Measurements from ENCODE around the gene MRPL44. TPM values are rescaled to one million over a fixed set of nuclear protein-coding genes. Genes with fewer than 3 reads are reported as not detected.

Gene MRPL44
- total and polyA plus RNA-seq, 2 of the 8 experiments (the other 6 are each of a cell fraction or from before 2014, with no cell fraction given) = 32.0 to 53.2 TPM

- no peak overlapping the region for H2BK15ac ChIP-seq (ENCODE audit: low read length)
- no peak overlapping the region for H2BK120ac ChIP-seq (replicated peaks; ENCODE audit: low read depth, low read length)
- WGBS, 2 experiments (ENCODE audit: extremely low coverage in 1 of 2, insufficient coverage in 1 of 2, insufficient read length in 1 of 2, insufficient replicate concordance in 2 of 2, low coverage in 1 of 2, low lambda C conversion rate in 2 of 2, missing lambda C conversion rate in 1 of 2) = 0% methylated on average over 1 of the region's 1 CpG; no CpG with 5 or more reads in 1 of the 2 experiments
- H2AK5ac ChIP-seq (ENCODE audit: low read depth, low read length) = no peak overlapping the region
- H3K23me2 ChIP-seq (ENCODE audit: low read depth, low read length) = no peaks in the 10 kb centered on the region
- H3K4me2 ChIP-seq (ENCODE audit: insufficient read depth in 1 of 2, low read depth in 2 of 2, low read length in 2 of 2) = peak overlapping the region; percentile 48 to 58
- peaks cover 8 to 34% (median 30%) of the 10 kb centered on the region in 4 experiments for H3K4me1 ChIP-seq (replicated peaks in 1 of 4; ENCODE audit: control insufficient read depth in 3 of 4, insufficient read depth in 4 of 4, low read length in 3 of 4)
- peak in 1 of 2 experiments; percentile 57 for DNase-seq (ENCODE audit: low read depth in 1 of 2, low spot score in 2 of 2)
- H3K79me2 ChIP-seq (ENCODE audit: control insufficient read depth in 1 of 2, insufficient read depth in 2 of 2, low read length in 2 of 2) = peaks cover 12 to 94% of the 10 kb centered on the region in 2 experiments
- H3K79me1 ChIP-seq (ENCODE audit: low read depth, low read length) = no peaks in the 10 kb centered on the region; the same call in 1 of the 2 replicates
- POLR2A ChIA-PET (ENCODE audit: partially characterized antibody) = interaction anchor here (0.9 to 2.6 kb wide), 4 partner anchors 8 to 22 kb away, joined by 3 to 11 read pairs (median 3); partner anchors contain the start of genes MRPL44 and WDFY1
- H3K9me3 ChIP-seq (ENCODE audit: insufficient read depth in 2 of 2, low read depth in 1 of 2, low read length in 1 of 2) = no peaks in the 10 kb centered on the region
- H3K23ac ChIP-seq (ENCODE audit: insufficient read length) = no peak overlapping the region
- H3K4me3 ChIP-seq (ENCODE audit: extremely low read depth in 1 of 4, insufficient read depth in 2 of 4, low read depth in 3 of 4, low read length in 4 of 4) = peak overlapping the region in 1 of 4 experiments; percentile 38; a peak in 2 of 8 replicates
- H3K18ac ChIP-seq (ENCODE audit: extremely low read depth, low read length) = no peak overlapping the region
- H2BK5ac ChIP-seq (ENCODE audit: low read depth, low read length) = peak overlapping the region; percentile 3; the same call in 1 of the 2 replicates
- no peak overlapping the region for H3K9ac ChIP-seq (replicated peaks in 1 of 4; ENCODE audit: extremely low read depth in 1 of 4, low read depth in 3 of 4, low read length in 3 of 4)
- peaks cover 2 to 4% of the 10 kb centered on the region in 2 experiments for H4K20me1 ChIP-seq (replicated peaks in 1 of 2; ENCODE audit: control insufficient read depth in 1 of 2, insufficient read depth in 2 of 2, low read length in 2 of 2)
- no peak overlapping the region for H3K27ac ChIP-seq (ENCODE audit: low read depth, low read length)
- H2BK12ac ChIP-seq (ENCODE audit: low read depth, low read length) = no peak overlapping the region
- H3K56ac ChIP-seq (replicated peaks; ENCODE audit: insufficient read length, low read depth, low read length) = no peak overlapping the region
- no peak overlapping the region for H3K14ac ChIP-seq (ENCODE audit: insufficient read length)
- H4K5ac ChIP-seq (ENCODE audit: insufficient read length, low read depth, low read length) = no peak overlapping the region
- no peak overlapping the region for H4K91ac ChIP-seq (replicated peaks; ENCODE audit: insufficient read length, low read length)
- no peak overlapping the region for H2AFZ ChIP-seq (ENCODE audit: low read length)
- no peak overlapping the region; the same call in 1 of the 2 replicates for H2BK20ac ChIP-seq (ENCODE audit: low read length)
- no peak for FAIRE-seq
- H3K4ac ChIP-seq (replicated peaks; ENCODE audit: insufficient read length, low read depth, low read length) = no peak overlapping the region
- H3K36me3 ChIP-seq (ENCODE audit: control insufficient read depth in 2 of 4, insufficient read depth in 4 of 4, low read length in 3 of 4) = no peaks in the 10 kb centered on the region; a peak in 1 of 8 replicates
- H3K27me3 ChIP-seq (replicated peaks in 1 of 4; ENCODE audit: control insufficient read depth in 3 of 4, extremely low read depth in 1 of 4, insufficient read depth in 3 of 4, low read length in 3 of 4) = no peaks in the 10 kb centered on the region
- CTCF ChIA-PET (ENCODE audit: partially characterized antibody) = interaction anchor here (1.3 kb wide), 1 partner anchor 29 kb away, joined by 3 read pairs; no protein-coding TSS in a partner anchor
- H4K8ac ChIP-seq (ENCODE audit: extremely low read depth, insufficient read depth, low read length) = no peak overlapping the region
- TF ChIP-seq POU5F1 (IDR thresholded peaks at IDR 0.05; ENCODE audit: low read depth, low read length) (peak; percentile 73), NANOG (IDR thresholded peaks at IDR 0.05; ENCODE audit: insufficient read depth, low read depth, low read length, poor library complexity, severe bottlenecking) (peak; percentile 58), ZNF274 (IDR thresholded peaks at IDR 0.05; ENCODE audit: borderline replicate concordance, extremely low read depth, low read length) (no peak), HDAC2 (IDR thresholded peaks at IDR 0.05; ENCODE audit: borderline replicate concordance in 1 of 2, low read depth in 2 of 2, low read length in 2 of 2) (no peak), JUND (IDR thresholded peaks at IDR 0.05; ENCODE audit: low read length) (no peak), MAFK (IDR thresholded peaks at IDR 0.05; ENCODE audit: low read depth, low read length) (no peak)
Measured at GRCh38 chr2:223937535-223937934, 19.7 kb upstream of the MRPL44 start.

Data from H1 (cell line).